Immature natural killer cell (primary cell): ENCODE measurements around the gene FIBCD1. TPM values are rescaled to one million over a fixed set of nuclear protein-coding genes. Genes with fewer than 3 reads are reported as not detected.
A peak's percentile ranks its signal among the peaks of the same experiment; 100 is the strongest.

Source experiments
- DNase-seq, 3 donors: peaks; one replicate each; pipeline ENCODE4 v3.0.0; 2022; ENCODE audit warnings: mixed read lengths in 1 of 3
- H3K27ac Mint-ChIP-seq, 6 donors: one replicate each; pipeline ENCODE4 v1.8.0; 2020; ENCODE audit warnings: mixed read lengths in 6 of 6, mild to moderate bottlenecking in 5 of 6, inconsistent platforms in 4 of 6, moderate library complexity in 3 of 6
- H3K27me3 Mint-ChIP-seq, 3 donors: one replicate each; pipeline ENCODE4 v1.8.0; 2020 to 2021; ENCODE audit warnings: low read depth in 3 of 3, mild to moderate bottlenecking in 3 of 3, mixed read lengths in 3 of 3, moderate library complexity in 3 of 3, inconsistent platforms in 1 of 3
- H3K36me3 Mint-ChIP-seq, 3 donors: one replicate each; pipeline ENCODE4 v1.8.0; 2020; ENCODE audit warnings: mixed read lengths in 3 of 3, inconsistent platforms in 2 of 3, mild to moderate bottlenecking in 2 of 3
- H3K4me1 Mint-ChIP-seq, 2 donors: one replicate each; pipeline ENCODE4 v1.8.0; 2020; ENCODE audit warnings: inconsistent platforms in 2 of 2, mild to moderate bottlenecking in 2 of 2, mixed read lengths in 2 of 2, moderate library complexity in 1 of 2
- H3K4me3 Mint-ChIP-seq, 5 donors: one replicate each; pipeline ENCODE4 v1.8.0; 2020; ENCODE audit warnings: mild to moderate bottlenecking in 5 of 5, mixed read lengths in 5 of 5, inconsistent platforms in 3 of 5, moderate library complexity in 3 of 5
- H3K9me3 Mint-ChIP-seq, 6 donors: one replicate each; pipeline ENCODE4 v1.8.0; 2020; ENCODE audit warnings: mild to moderate bottlenecking in 6 of 6, mixed read lengths in 6 of 6, inconsistent platforms in 4 of 6, moderate library complexity in 3 of 6
- polyA plus RNA-seq, 3 donors: library from polyadenylated mRNA; unstranded; fragments of 300-500 nt; fragmentation: Illumina TruSeq; gene quantifications; one replicate each; pipeline ENCODE4 v1.2.3, GENCODE V29; 2021

Gene FIBCD1
- not detected for polyA plus RNA-seq

- DNase-seq = no peak
- no peak within 1 kb of the TSS for H3K27ac Mint-ChIP-seq
- peaks cover 0 to 4% (median 0%) of the 10 kb centered on the region in 3 donors for H3K36me3 Mint-ChIP-seq
- H3K4me3 Mint-ChIP-seq = peak within 1 kb of the TSS in 1 of 5 donors; percentile 33
- peaks cover 3 to 36% (median 10%) of the 10 kb centered on the region in 3 donors for H3K27me3 Mint-ChIP-seq
- peaks cover 7 to 10% of the 10 kb centered on the region in 2 donors for H3K4me1 Mint-ChIP-seq
- peaks cover 0 to 4% (median 0%) of the 10 kb centered on the region in 6 donors for H3K9me3 Mint-ChIP-seq
Observed at GRCh38 chr9:130938652-130939404, at the start of gene FIBCD1. Gene FIBCD1 (minus strand): TSS chr9:130939247. CDS start chr9:130938607, 640 bp downstream.

GRCh38 chr9:130988400-130988747 is 49.3 kb upstream of the FIBCD1 start:
- no peak for DNase-seq
- Mint-ChIP-seq H3K4me1 (no peaks in the 10 kb centered on the region), H3K27ac (no peak overlapping the region), H3K4me3 (no peak overlapping the region), H3K36me3 (no peaks in the 10 kb centered on the region), H3K9me3 (no peaks in the 10 kb centered on the region), H3K27me3 (peaks cover 0 to 4% (median 2%) of the 10 kb centered on the region in 3 donors)

GRCh38 chr9:130987738-130988399 is 48.8 kb upstream of the FIBCD1 start:
- DNase-seq = no peak
- Mint-ChIP-seq H3K9me3 (no peaks in the 10 kb centered on the region), H3K36me3 (no peaks in the 10 kb centered on the region), H3K27me3 (peaks cover 0 to 4% (median 2%) of the 10 kb centered on the region in 3 donors), H3K4me1 (no peaks in the 10 kb centered on the region), H3K27ac (no peak overlapping the region), H3K4me3 (no peak overlapping the region)

- Mint-ChIP-seq H3K36me3 (no peaks in the 10 kb centered on the region), H3K27ac (no peak overlapping the region), H3K4me3 (no peak overlapping the region), H3K9me3 (no peaks in the 10 kb centered on the region), H3K4me1 (no peaks in the 10 kb centered on the region), H3K27me3 (peaks cover 0 to 4% (median 2%) of the 10 kb centered on the region in 3 donors)
- no peak for DNase-seq
Observed at GRCh38 chr9:130987054-130987453, 48.0 kb upstream of the FIBCD1 start.

- no peak overlapping the region for H3K4me3 Mint-ChIP-seq
- DNase-seq = no peak
Observed at GRCh38 chr9:130986356-130986965, 47.4 kb upstream of the FIBCD1 start.

GRCh38 chr9:130985606-130986162 is 46.6 kb upstream of the FIBCD1 start:
- Mint-ChIP-seq H3K4me3 (no peak overlapping the region), H3K36me3 (no peaks in the 10 kb centered on the region), H3K9me3 (no peaks in the 10 kb centered on the region), H3K27ac (no peak overlapping the region), H3K4me1 (no peaks in the 10 kb centered on the region), H3K27me3 (peaks cover 0 to 2% (median 2%) of the 10 kb centered on the region in 3 donors)
- DNase-seq = no peak

More at GRCh38 chr9:130986356-130986965, 47.4 kb upstream of the FIBCD1 start:
- H3K27me3 Mint-ChIP-seq = peaks cover 0 to 2% (median 2%) of the 10 kb centered on the region in 3 donors
- H3K4me1 Mint-ChIP-seq = no peaks in the 10 kb centered on the region
- no peaks in the 10 kb centered on the region for H3K36me3 Mint-ChIP-seq
- H3K9me3 Mint-ChIP-seq = no peaks in the 10 kb centered on the region
- H3K27ac Mint-ChIP-seq = no peak overlapping the region

GRCh38 chr9:130985029-130985428 is 46.0 kb upstream of the FIBCD1 start:
- no peak overlapping the region for H3K4me3 Mint-ChIP-seq
- no peak overlapping the region for H3K27ac Mint-ChIP-seq
- no peaks in the 10 kb centered on the region for H3K9me3 Mint-ChIP-seq
- H3K27me3 Mint-ChIP-seq = peaks cover 2 to 4% (median 2%) of the 10 kb centered on the region in 3 donors
- no peak for DNase-seq
- H3K4me1 Mint-ChIP-seq = no peaks in the 10 kb centered on the region
- no peaks in the 10 kb centered on the region for H3K36me3 Mint-ChIP-seq

- Mint-ChIP-seq H3K36me3 (no peaks in the 10 kb centered on the region), H3K9me3 (no peaks in the 10 kb centered on the region), H3K4me1 (no peaks in the 10 kb centered on the region)
Observed at GRCh38 chr9:130984521-130984920, 45.5 kb upstream of the FIBCD1 start.

GRCh38 chr9:130983970-130984369 is 44.9 kb upstream of the FIBCD1 start:
- Mint-ChIP-seq H3K27ac (peak overlapping the region in 1 of 6 donors; percentile 10), H3K36me3 (no peaks in the 10 kb centered on the region), H3K9me3 (no peaks in the 10 kb centered on the region), H3K27me3 (peaks cover 2 to 4% (median 2%) of the 10 kb centered on the region in 3 donors), H3K4me3 (no peak overlapping the region), H3K4me1 (no peaks in the 10 kb centered on the region)
- no peak for DNase-seq

More at GRCh38 chr9:130984521-130984920, 45.5 kb upstream of the FIBCD1 start:
- H3K27ac Mint-ChIP-seq = peak overlapping the region in 1 of 6 donors; percentile 10
- peaks cover 2 to 4% (median 2%) of the 10 kb centered on the region in 3 donors for H3K27me3 Mint-ChIP-seq
- DNase-seq = no peak
- H3K4me3 Mint-ChIP-seq = no peak overlapping the region

- Mint-ChIP-seq H3K36me3 (no peaks in the 10 kb centered on the region), H3K27me3 (peaks cover 0 to 4% (median 2%) of the 10 kb centered on the region in 3 donors), H3K9me3 (no peaks in the 10 kb centered on the region), H3K27ac (no peak overlapping the region), H3K4me3 (no peak overlapping the region), H3K4me1 (no peaks in the 10 kb centered on the region)
- no peak for DNase-seq
Observed at GRCh38 chr9:130983359-130983670, 44.3 kb upstream of the FIBCD1 start.

GRCh38 chr9:130982636-130983358 is 43.8 kb upstream of the FIBCD1 start:
- H3K4me3 Mint-ChIP-seq = no peak overlapping the region
- peaks cover 0 to 4% (median 2%) of the 10 kb centered on the region in 3 donors for H3K27me3 Mint-ChIP-seq
- H3K9me3 Mint-ChIP-seq = no peaks in the 10 kb centered on the region
- no peaks in the 10 kb centered on the region for H3K36me3 Mint-ChIP-seq
- DNase-seq = no peak
- no peaks in the 10 kb centered on the region for H3K4me1 Mint-ChIP-seq
- H3K27ac Mint-ChIP-seq = no peak overlapping the region

GRCh38 chr9:130981756-130982137 is 42.7 kb upstream of the FIBCD1 start:
- no peak overlapping the region for H3K4me3 Mint-ChIP-seq
- H3K27me3 Mint-ChIP-seq = peaks cover 0 to 7% (median 2%) of the 10 kb centered on the region in 3 donors
- no peaks in the 10 kb centered on the region for H3K36me3 Mint-ChIP-seq
- DNase-seq = no peak
- H3K9me3 Mint-ChIP-seq = no peaks in the 10 kb centered on the region
- no peak overlapping the region for H3K27ac Mint-ChIP-seq
- no peaks in the 10 kb centered on the region for H3K4me1 Mint-ChIP-seq

GRCh38 chr9:130981002-130981755 is 42.1 kb upstream of the FIBCD1 start:
- no peak overlapping the region for H3K4me3 Mint-ChIP-seq
- no peaks in the 10 kb centered on the region for H3K4me1 Mint-ChIP-seq
- DNase-seq = no peak
- no peaks in the 10 kb centered on the region for H3K36me3 Mint-ChIP-seq
- peaks cover 0 to 7% (median 2%) of the 10 kb centered on the region in 3 donors for H3K27me3 Mint-ChIP-seq
- H3K9me3 Mint-ChIP-seq = no peaks in the 10 kb centered on the region
- no peak overlapping the region for H3K27ac Mint-ChIP-seq
